Measurements from ENCODE around the gene SPSB1.

SPSB1 gene

GRCh38 chr1:9314111-9314510 lies 21.4 kb downstream of the SPSB1 start:
- no peak for DNase-seq (ENCODE audit: low spot score)
- CTCF ChIA-PET = interaction anchor here (0.8 kb wide), 2 partner anchors 10 to 14 kb away, joined by 3 to 7 read pairs; no protein-coding TSS in a partner anchor
- TF ChIP-seq CTCF (conservative IDR thresholded peaks at IDR 0.05; ENCODE audit: low read depth) = no peak
- H3K27ac ChIP-seq = peak overlapping the region; percentile 83
- POLR2A ChIA-PET (ENCODE audit: low non-redundant PET) = interaction anchor here (0.7 kb wide), 1 partner anchor 69 kb away, joined by 4 read pairs; no protein-coding TSS in a partner anchor

GRCh38 chr1:9314711-9315379 lies 22.2 kb downstream of the SPSB1 start:
- POLR2A ChIA-PET (ENCODE audit: low non-redundant PET) = no interaction called here

GRCh38 chr1:9315411-9316079 lies 22.9 kb downstream of the SPSB1 start:
- TF ChIP-seq CTCF (conservative IDR thresholded peaks at IDR 0.05; ENCODE audit: low read depth) = no peak
- DNase-seq (ENCODE audit: low spot score) = no peak
- ChIA-PET POLR2A (ENCODE audit: low non-redundant PET) (no interaction called here), CTCF (no interaction called here)
- peak overlapping the region; percentile 83 for H3K27ac ChIP-seq

More at GRCh38 chr1:9314711-9315379, 22.2 kb downstream of the SPSB1 start:
- CTCF ChIA-PET = no interaction called here
- no peak for DNase-seq (ENCODE audit: low spot score)
- TF ChIP-seq CTCF (conservative IDR thresholded peaks at IDR 0.05; ENCODE audit: low read depth) = no peak
- peak overlapping the region; percentile 83 for H3K27ac ChIP-seq

- peak overlapping the region; percentile 83 for H3K27ac ChIP-seq
- POLR2A ChIA-PET (ENCODE audit: low non-redundant PET) = no interaction called here
- no peak for TF ChIP-seq CTCF (conservative IDR thresholded peaks at IDR 0.05; ENCODE audit: low read depth)
- DNase-seq (ENCODE audit: low spot score) = no peak
- CTCF ChIA-PET = no interaction called here
Observed at GRCh38 chr1:9316080-9316444, 23.4 kb downstream of the SPSB1 start.

- ChIA-PET CTCF (no interaction called here), POLR2A (ENCODE audit: low non-redundant PET) (no interaction called here)
- no peak for TF ChIP-seq CTCF (conservative IDR thresholded peaks at IDR 0.05; ENCODE audit: low read depth)
- DNase-seq (ENCODE audit: low spot score) = no peak
- H3K27ac ChIP-seq = peak overlapping the region; percentile 83
Observed at GRCh38 chr1:9316512-9316911, 23.8 kb downstream of the SPSB1 start.

GRCh38 chr1:9317072-9317471 lies 24.4 kb downstream of the SPSB1 start:
- CTCF ChIA-PET = interaction anchor here (0.6 kb wide), 1 partner anchor 10 kb away, joined by 3 read pairs; no protein-coding TSS in a partner anchor
- peak overlapping the region; percentile 83 for H3K27ac ChIP-seq
- POLR2A ChIA-PET (ENCODE audit: low non-redundant PET) = no interaction called here
- no peak for DNase-seq (ENCODE audit: low spot score)
- no peak for TF ChIP-seq CTCF (conservative IDR thresholded peaks at IDR 0.05; ENCODE audit: low read depth)
